Transverse colon (tissue), 3 donors: ENCODE results near the gene MTHFR.

ENCODE experiments used
- CTCF ChIP-seq, 5 experiments: fragments of 200-600 bp in 3 of 5; fragments of 450-650 bp in 2 of 5; sonication (generic) in 3 of 5; IDR thresholded peaks; 1 replicate in 2 of 5; 2 replicates in 3 of 5; pipeline ENCODE4 v1.5.1; 2016 to 2017; ENCODE audit warnings: antibody characterized with exemption in 5 of 5, inconsistent platforms in 3 of 5, mild to moderate bottlenecking in 2 of 5, moderate library complexity in 1 of 5
- EP300 ChIP-seq: sonication (generic); formaldehyde crosslinking; IDR thresholded peaks from one replicate; pipeline ENCODE4 v1.6.1; 2017; ENCODE audit warnings: antibody characterized with exemption, low read depth
- POLR2A ChIP-seq: fragments of 450-650 bp; IDR thresholded peaks from one replicate; pipeline ENCODE4 v1.6.1; 2016; ENCODE audit warnings: antibody characterized with exemption, mild to moderate bottlenecking, moderate library complexity

- TF ChIP-seq CTCF (IDR thresholded peaks at IDR 0.05), result no peak
- TF ChIP-seq EP300, result no peak
- TF ChIP-seq POLR2A, result no peak
Measured at GRCh38 chr1:11769274-11769673, 36.5 kb downstream of the MTHFR start.
